GM12801 (cell line): ENCODE results near the gene HSD11B2.

Experiments
- CTCF ChIP-seq: IDR thresholded peaks from one replicate; pipeline ENCODE4 v1.5.1; 2011; ENCODE audit warnings: control low read depth; ENCODE audit not compliant: insufficient read length; ENCODE audit errors: extremely low read depth

The HSD11B2 gene

GRCh38 chr16:67436640-67437193, 5.8 kb downstream of the HSD11B2 start:
- no peak for TF ChIP-seq CTCF

- TF ChIP-seq CTCF, result no peak
Measured at GRCh38 chr16:67437513-67437912, 6.6 kb downstream of the HSD11B2 start.

GRCh38 chr16:67438098-67438791, 7.3 kb downstream of the HSD11B2 start:
- TF ChIP-seq CTCF, result no peak

- no peak for TF ChIP-seq CTCF
Measured at GRCh38 chr16:67438824-67439393, 8.0 kb downstream of the HSD11B2 start.

GRCh38 chr16:67441271-67441753, 10.4 kb downstream of the HSD11B2 start:
- no peak for TF ChIP-seq CTCF

- no peak for TF ChIP-seq CTCF
Measured at GRCh38 chr16:67441907-67442306, 11.0 kb downstream of the HSD11B2 start.

GRCh38 chr16:67442581-67443255, 11.8 kb downstream of the HSD11B2 start:
- no peak for TF ChIP-seq CTCF
